ENCODE results near the gene FZD1. TPM values are rescaled to one million over a fixed set of nuclear protein-coding genes. Genes with fewer than 3 reads are reported as not detected.

Gene FZD1
- total RNA-seq, 1 donor from 2014 or later, result 20.1 TPM

DNA sequence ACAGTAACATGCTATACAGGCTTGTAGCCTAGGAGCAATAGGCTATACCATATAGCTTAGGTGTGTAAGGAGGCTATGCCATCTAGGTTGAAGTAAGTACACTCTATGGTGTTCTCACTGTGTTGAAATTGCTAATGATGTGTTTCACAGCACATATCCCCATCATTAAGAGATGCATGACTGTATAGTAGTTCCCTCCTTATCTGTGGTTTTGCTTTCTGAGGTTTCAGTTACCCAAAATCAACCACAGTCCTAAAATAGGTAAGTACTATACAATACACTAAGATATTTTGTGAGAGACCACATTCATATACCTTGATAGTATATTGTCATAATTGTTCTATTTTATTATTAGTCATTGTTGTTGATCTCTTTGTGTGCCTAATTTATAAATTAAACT is 12.7 kb downstream of the FZD1 start:
- TF ChIP-seq, protein P1, sequence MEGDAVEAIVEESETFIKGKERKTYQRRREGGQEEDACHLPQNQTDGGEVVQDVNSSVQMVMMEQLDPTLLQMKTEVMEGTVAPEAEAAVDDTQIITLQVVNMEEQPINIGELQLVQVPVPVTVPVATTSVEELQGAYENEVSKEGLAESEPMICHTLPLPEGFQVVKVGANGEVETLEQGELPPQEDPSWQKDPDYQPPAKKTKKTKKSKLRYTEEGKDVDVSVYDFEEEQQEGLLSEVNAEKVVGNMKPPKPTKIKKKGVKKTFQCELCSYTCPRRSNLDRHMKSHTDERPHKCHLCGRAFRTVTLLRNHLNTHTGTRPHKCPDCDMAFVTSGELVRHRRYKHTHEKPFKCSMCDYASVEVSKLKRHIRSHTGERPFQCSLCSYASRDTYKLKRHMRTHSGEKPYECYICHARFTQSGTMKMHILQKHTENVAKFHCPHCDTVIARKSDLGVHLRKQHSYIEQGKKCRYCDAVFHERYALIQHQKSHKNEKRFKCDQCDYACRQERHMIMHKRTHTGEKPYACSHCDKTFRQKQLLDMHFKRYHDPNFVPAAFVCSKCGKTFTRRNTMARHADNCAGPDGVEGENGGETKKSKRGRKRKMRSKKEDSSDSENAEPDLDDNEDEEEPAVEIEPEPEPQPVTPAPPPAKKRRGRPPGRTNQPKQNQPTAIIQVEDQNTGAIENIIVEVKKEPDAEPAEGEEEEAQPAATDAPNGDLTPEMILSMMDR (IDR thresholded peaks at IDR 0.05), result no peak
- no peak overlapping the region for H3K27ac ChIP-seq
- intact Hi-C loops (cut with DNase I), result no loop called here
- no peaks in the 10 kb centered on the region for H3K36me3 ChIP-seq
- no peak overlapping the region for H3K4me3 ChIP-seq
- no peaks in the 10 kb centered on the region for H3K4me1 ChIP-seq
- ATAC-seq (no peak), DNase-seq (no peak)
- H3K27me3 ChIP-seq (ENCODE audit: low read depth), result no peaks in the 10 kb centered on the region
- no peaks in the 10 kb centered on the region for H3K9me3 ChIP-seq

DNA sequence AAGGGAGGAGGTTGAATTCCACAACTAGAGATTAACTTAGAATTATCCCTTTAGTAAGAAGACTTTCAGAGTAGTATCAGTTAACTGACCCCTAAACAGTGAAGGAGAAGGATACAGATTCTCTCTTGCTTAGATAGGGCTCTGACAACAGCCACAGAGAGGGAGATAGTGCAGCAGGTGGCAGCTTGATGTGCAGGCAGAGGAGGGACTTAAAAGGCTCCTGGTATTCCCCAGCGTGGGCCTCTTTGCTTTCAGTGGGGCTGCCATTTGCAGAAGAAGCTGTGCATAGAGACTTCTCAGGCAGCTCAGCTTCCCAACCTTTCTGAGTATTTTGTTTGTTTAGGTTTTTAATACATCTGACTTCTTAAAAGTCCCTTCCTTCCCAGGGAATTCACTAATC is 16.0 kb downstream of the FZD1 start:
- Histone ChIP-seq H3K36me3 (no peaks in the 10 kb centered on the region), H3K4me3 (no peak overlapping the region), H3K4me1 (no peaks in the 10 kb centered on the region), H3K27ac (no peak overlapping the region), H3K27me3 (ENCODE audit: low read depth) (no peaks in the 10 kb centered on the region), H3K9me3 (no peaks in the 10 kb centered on the region)
- ATAC-seq (no peak), DNase-seq (no peak)
- intact Hi-C loops (cut with DNase I), result no loop called here
- TF ChIP-seq, protein P1 (IDR thresholded peaks at IDR 0.05), result no peak

DNA sequence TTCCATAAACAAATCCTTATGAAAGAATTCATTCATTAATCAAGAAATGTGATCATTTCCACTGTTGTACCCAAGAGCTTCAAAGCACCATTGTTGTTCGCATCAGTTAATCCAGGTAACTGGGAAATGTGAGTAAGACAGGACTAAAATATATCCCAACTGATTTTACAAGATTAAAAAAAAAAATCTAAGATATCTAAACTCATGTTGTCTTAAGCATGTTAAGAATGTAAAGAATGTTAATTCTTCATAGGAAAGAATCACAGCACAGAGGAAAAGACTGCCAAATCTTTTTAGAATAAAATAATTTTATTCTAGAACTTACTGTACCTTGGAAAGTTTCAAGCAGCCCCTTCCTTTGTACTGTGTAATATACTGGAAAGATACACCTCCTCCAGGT is 16.4 kb downstream of the FZD1 start:
- H3K36me3 ChIP-seq, result no peaks in the 10 kb centered on the region
- DNase-seq (no peak), ATAC-seq (no peak)
- intact Hi-C loops (cut with DNase I), result no loop called here
- H3K27me3 ChIP-seq (ENCODE audit: low read depth), result no peaks in the 10 kb centered on the region
- no peak overlapping the region for H3K27ac ChIP-seq
- H3K4me3 ChIP-seq, result no peak overlapping the region
- TF ChIP-seq, protein P1 (IDR thresholded peaks at IDR 0.05), result no peak
- no peaks in the 10 kb centered on the region for H3K4me1 ChIP-seq
- H3K9me3 ChIP-seq, result no peaks in the 10 kb centered on the region

DNA sequence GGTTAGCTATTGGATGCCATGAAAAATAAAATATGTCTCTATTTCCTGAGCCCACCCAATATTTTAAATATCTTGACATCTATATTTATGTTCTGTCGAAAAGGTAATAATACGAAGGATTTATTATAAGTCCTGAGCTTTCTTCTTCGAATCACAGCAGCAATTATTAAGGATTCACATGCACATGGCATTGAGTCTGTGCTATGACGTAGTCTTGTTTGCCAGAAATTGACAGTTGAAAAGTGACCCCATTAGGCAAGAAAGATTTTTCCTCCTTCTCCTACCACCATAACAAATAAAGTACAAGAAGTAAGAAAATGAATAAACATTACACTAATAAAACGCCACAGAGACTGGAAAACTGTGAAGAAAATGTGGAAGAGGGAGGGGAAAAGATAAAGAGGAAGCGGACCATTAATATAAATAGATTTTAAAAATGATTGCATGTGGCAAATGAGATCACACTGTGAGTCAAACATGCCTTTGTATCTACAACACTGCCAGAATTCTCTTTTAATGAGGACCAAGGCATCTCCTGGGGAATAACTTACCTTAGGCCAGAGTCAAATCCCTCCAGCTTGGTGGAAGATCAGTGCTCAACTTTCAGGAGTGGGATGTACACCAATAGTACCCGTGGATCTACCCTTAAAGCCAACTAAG is 21.6 kb downstream of the FZD1 start:
- Histone ChIP-seq H3K9me3 (no peaks in the 10 kb centered on the region), H3K27ac (no peak overlapping the region), H3K27me3 (ENCODE audit: low read depth) (no peaks in the 10 kb centered on the region), H3K36me3 (no peaks in the 10 kb centered on the region), H3K4me1 (peaks cover 7% of the 10 kb centered on the region), H3K4me3 (no peak overlapping the region)
- intact Hi-C loops (cut with DNase I), result no loop called here
- ATAC-seq (no peak), DNase-seq (no peak)
- TF ChIP-seq, protein P1 (IDR thresholded peaks at IDR 0.05), result no peak

DNA sequence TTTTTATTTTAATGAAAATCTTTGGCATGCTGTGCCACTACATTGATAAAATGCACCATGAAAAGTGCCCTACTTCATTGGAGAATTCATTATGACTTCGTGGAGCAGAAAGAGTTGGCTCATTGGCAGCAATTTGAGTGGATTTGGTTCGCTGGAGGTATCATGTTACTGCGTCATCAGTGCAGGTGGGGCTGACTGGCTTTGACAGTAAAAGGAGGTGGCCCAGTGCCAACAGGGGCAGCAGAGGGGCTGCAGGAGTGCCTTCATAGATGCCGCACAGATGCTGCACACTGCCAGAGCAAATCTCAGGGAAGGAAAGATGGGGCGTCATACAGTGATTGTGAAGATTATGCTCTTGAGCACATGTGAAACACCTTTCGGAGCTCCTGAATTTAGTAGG is 22.2 kb downstream of the FZD1 start:
- Histone ChIP-seq H3K27me3 (ENCODE audit: low read depth) (no peaks in the 10 kb centered on the region), H3K4me3 (no peak overlapping the region), H3K9me3 (no peaks in the 10 kb centered on the region), H3K36me3 (no peaks in the 10 kb centered on the region), H3K27ac (no peak overlapping the region), H3K4me1 (peaks cover 7% of the 10 kb centered on the region)
- TF ChIP-seq, protein P1 (IDR thresholded peaks at IDR 0.05), result no peak
- DNase-seq (no peak), ATAC-seq (no peak)
- intact Hi-C loops (cut with DNase I), result no loop called here

Measured in lower lobe of right lung (tissue), 2 donors.